ENCODE results near the gene AMPD2. TPM values are rescaled to one million over a fixed set of nuclear protein-coding genes. Genes with fewer than 3 reads are reported as not detected.
"Not testable (repeated sequence)": the region's sequence is repeated elsewhere in the genome, so short reads cannot be mapped to it uniquely, and the experiment has no call there.

The AMPD2 gene
- total RNA-seq, 1 experiment from 2014 or later: 106 TPM

DNA sequence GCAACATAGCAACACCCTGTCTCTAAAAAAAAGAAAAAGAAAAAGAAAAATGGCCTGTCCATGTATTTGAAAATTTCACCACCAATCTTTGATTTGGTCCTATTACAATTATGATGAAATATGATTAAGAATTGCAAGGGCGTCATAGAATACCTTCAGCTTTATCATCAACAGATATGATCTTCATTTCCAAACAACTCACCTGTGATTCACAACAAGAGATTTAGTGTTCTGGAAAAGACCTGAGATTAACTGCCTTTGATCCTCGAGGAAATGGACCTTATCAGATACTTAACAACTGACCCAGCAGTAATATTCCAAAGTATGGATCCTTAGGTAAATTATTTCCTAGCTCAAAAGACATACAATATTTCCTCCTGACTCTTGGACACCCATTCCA is 32.8 kb downstream of the AMPD2 start:
- no peak for DNase-seq (ENCODE audit: low read depth)

GRCh38 chr1:109653306-109653705 is 33.7 kb downstream of the AMPD2 start:
- DNase-seq (ENCODE audit: low read depth): no peak

GRCh38 chr1:109654519-109654918 is 34.9 kb downstream of the AMPD2 start:
- DNase-seq (ENCODE audit: low read depth): no peak

DNA sequence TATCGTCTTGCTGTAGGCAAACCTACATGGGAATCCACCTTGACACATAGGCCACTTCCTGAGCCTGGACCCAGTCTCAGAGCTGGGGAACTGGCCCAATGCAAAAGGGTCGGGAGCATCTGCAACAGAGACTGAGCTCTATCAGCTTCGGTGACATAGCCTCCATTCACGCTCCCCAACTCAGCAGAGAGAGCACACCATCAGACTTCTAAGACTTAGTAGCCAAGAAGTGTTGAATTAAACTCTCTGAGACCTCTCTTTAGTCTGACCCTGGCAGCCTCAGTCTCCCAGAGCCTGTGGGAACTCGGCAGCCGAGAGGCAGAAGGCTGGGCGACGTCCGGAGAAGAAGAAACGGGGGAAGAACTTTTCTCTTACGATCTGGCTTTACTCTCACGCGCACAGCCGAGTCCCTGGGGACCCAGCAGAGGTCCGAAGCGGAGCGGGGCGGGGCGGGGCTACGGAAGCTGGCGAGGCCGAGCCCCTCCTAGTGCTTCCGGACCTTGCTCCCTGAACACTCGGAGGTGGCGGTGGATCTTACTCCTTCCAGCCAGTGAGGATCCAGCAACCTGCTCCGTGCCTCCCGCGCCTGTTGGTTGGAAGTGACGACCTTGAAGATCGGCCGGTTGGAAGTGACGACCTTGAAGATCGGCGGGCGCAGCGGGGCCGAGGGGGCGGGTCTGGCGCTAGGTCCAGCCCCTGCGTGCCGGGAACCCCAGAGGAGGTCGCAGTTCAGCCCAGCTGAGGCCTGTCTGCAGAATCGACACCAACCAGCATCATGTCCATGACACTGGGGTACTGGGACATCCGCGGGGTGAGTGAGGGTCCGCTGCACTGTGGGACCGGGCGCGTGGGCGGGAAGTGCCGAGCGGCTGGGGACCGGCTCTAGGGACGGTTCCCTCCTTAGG is 36.2 kb downstream of the AMPD2 start, which contains the start of gene GSTM4:
GSTM4 (plus strand) TSS at position 485 of the 905 bp plus-strand sequence; CDS start at position 776, 291 bp downstream.
- peak; percentile 78 for DNase-seq (ENCODE audit: low read depth)

GRCh38 chr1:109657395-109657794 is 37.8 kb downstream of the AMPD2 start:
- no peak for DNase-seq (ENCODE audit: low read depth)

DNA sequence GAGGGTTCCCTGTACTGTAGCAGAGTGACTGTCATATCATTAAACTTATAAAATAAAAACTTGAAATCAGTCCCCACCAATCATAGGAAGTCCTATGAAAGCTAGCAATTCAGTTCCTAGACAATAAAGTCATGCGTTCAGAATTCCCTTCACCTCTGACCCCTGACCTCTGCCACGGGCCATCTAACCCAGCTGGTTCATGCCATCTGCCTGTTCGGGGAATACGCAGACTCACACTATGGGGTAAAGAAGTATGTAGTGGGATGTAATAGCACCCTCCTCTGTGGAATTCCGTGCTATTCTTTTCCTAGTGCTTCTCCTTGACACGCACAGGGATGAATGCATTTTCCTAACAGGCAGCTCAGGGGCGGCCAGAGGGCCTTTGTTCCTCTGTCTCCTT is 38.3 kb downstream of the AMPD2 start:
- no peak for DNase-seq (ENCODE audit: low read depth)

DNA sequence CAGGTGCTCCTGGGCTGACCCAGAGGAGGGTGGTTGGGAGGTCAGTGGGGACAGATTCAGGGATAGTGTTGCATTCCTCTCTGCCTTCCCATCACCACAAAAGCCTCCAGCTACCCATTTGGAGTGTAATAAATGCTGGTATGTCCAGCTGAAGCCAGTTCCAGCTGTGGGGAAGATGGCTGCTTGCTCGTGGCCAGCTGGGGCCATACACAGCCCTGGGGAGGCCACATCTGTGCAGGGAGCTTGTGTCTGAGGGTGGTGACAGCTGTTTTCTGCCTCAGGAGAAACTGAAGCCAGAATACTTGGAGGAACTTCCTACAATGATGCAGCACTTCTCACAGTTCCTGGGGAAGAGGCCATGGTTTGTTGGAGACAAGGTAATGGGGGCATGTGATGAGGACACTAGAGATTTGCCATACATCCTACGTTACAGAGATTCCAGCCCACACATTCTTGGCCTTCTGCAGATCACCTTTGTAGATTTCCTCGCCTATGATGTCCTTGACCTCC is 39.0 kb downstream of the AMPD2 start:
- no peak for DNase-seq (ENCODE audit: low read depth)

DNA sequence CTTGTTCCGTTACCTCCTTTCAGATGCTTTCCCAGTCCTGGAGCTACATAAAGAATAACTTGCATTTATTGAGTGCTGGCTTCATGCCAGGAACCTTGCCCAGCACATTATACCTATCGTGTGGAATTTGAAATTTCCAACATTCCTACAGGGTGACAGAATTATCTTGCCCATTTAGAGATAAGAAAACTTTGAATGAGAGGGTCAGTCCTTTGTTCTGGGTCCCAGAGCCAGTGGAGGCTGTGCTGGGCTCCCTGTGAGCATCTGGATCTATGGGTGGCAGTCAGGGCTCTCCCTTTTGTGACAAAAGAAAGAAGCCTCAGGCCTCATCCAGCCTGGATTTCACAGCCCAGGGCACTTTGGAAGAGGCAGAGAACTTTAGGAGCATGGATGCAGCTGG is 39.5 kb downstream of the AMPD2 start:
- peak; percentile 34 for DNase-seq (ENCODE audit: low read depth)

GRCh38 chr1:109659997-109660690 is 40.5 kb downstream of the AMPD2 start:
- no peak for DNase-seq (ENCODE audit: low read depth)

DNA sequence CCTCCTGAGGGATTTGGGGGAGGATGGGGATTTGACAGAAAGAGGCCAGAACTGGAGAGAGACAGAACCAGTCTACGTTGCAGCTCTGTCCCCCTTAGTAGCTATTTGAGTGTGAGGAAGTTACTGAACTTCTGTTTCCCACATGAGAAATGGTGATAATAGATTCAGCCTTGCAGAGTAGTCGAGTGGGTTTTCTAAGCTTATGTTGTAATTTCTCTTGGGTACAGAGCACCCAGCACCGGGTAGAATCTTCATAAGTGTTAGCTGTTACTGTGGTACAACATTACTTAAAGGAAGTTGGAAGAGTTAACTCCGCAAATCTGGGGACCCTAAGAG is 41.0 kb downstream of the AMPD2 start:
- not testable (repeated sequence) for DNase-seq (ENCODE audit: low read depth)

GRCh38 chr1:109661391-109661790 is 41.8 kb downstream of the AMPD2 start:
- no peak for DNase-seq (ENCODE audit: low read depth)

DNA sequence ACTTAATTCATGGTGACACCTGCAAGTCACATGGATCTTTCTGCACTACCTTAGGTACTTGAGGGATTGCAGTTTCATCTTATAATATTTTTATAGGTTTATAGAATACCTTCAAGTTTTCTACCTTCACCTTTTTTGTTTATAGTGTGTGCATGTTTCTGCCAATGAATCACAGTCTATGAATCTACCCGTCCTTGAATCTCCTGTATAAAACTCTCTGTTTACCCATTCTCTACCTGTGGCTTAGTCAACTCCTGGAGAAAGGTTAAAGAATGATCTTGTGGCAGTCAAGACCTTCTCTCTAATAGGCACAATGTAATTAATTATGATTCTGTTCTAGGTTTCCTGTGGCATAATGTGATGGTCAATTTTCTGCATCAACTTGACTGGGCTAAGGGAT is 45.0 kb downstream of the AMPD2 start:
- DNase-seq (ENCODE audit: low read depth): no peak

GRCh38 chr1:109667452-109668122 is 48.0 kb downstream of the AMPD2 start, which contains the start of gene GSTM2:
GSTM2 (plus strand) TSS chr1:109668057; CDS start chr1:109668116, 59 bp downstream.
- DNase-seq (ENCODE audit: low read depth): peak; percentile 81

GRCh38 chr1:109668123-109668775 is 48.6 kb downstream of the AMPD2 start:
- no peak for DNase-seq (ENCODE audit: low read depth)

- DNase-seq (ENCODE audit: low read depth): no peak
These were observed 49.8 kb downstream of the AMPD2 start for GRCh38 chr1:109669246-109669948.

- not testable (repeated sequence) for DNase-seq (ENCODE audit: low read depth)
These were observed 50.3 kb downstream of the AMPD2 start for GRCh38 chr1:109669949-109670302.

GRCh38 chr1:109671067-109671466 is 51.4 kb downstream of the AMPD2 start:
- DNase-seq (ENCODE audit: low read depth): no peak

DNA sequence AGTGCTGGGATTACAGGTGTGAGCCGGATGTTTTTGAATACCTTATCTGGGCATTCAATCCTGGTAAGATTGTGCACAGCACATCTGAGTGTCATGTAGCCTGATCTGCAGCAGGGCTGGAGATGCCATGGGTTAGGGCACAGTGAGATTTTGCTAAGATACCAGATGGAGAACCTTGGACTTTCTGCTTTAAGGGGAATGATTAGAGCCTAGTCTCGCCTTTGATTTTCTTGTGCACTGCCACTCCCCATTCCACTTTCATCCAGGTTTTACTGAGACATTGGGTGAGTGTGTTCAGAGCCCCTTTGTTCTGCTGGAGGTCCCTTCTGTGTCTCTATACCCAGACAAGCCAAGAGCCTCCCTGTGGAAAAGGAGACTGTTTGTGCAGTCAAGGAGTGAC is 54.2 kb downstream of the AMPD2 start:
- DNase-seq (ENCODE audit: low read depth): not testable (repeated sequence)

DNA sequence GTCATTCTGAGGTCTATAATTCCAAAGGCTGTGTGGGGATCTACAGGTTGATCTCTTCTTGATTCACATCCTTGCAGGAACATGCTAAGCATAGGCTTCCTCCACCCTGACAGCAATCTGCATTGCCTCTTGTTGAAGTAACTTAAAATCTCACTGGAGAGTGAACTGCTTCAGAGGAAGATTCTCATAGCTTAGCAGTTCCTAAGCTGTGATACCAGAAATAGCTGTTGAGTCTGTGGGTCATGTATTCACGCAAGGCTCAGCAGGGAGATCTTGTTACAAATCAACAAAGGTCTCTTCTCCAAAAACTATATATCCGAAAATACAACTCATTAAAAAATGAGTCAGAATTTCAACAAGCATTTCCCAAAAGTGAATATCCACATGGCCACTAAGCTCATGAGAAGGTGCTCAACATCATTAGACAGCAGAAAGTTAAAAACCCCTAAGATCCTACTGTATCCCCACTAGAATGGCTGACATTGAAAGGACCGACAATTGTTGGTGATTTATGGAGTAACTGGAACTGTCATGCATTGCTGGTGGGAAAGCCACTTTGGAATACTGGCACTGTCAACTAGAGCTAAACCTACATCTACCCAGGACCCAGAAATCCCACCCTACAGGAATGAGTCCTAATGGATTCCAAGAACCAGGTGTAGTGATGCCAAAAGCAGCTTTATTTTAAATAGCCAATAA is 57.2 kb downstream of the AMPD2 start:
- DNase-seq (ENCODE audit: low read depth): not testable (repeated sequence)

- no peak for DNase-seq (ENCODE audit: low read depth)
These were observed 57.8 kb downstream of the AMPD2 start for GRCh38 chr1:109677459-109677858.

Data from M059J (cell line).